ENCODE results near the gene RFTN1. TPM values are rescaled to one million over a fixed set of nuclear protein-coding genes. Genes with fewer than 3 reads are reported as not detected.

The RFTN1 gene
- total and polyA plus RNA-seq, 2 of the 8 experiments (the other 6 are each of a cell fraction or from before 2014, with no cell fraction given), result 4.6 to 6.7 TPM

- no peak for TF ChIP-seq HDAC6 (IDR thresholded peaks at IDR 0.05; ENCODE audit: low read depth, low read length)
Measured at GRCh38 chr3:16467393-16467792, 46.1 kb downstream of the RFTN1 start (continued).

Data from H1 (cell line).